ENCODE data around the gene UCHL3.

- TF ChIP-seq CTCF (IDR thresholded peaks at IDR 0.05), result no peak
- TF ChIP-seq POLR2A (IDR thresholded peaks at IDR 0.05), result no peak
Observed at GRCh38 chr13:75651013-75651412, 101.4 kb downstream of the UCHL3 start.
